Calu3 (cell line): ENCODE results near the gene SZRD1. TPM values are rescaled to one million over a fixed set of nuclear protein-coding genes. Genes with fewer than 3 reads are reported as not detected.
A peak's percentile ranks its signal among the peaks of the same experiment; 100 is the strongest.

ENCODE experiments used
- BruUV-seq: library from RNA; stranded (reverse); fragments of 400-500 nt; replicated peaks from 2 replicates; lab custom pipeline; 2021; lab: Mats Ljungman, UMichigan
- CTCF ChIA-PET: fragments of 300-600 bp; sonication (Branson Sonifier 250); formaldehyde crosslinking; loops from one replicate; lab custom pipeline; 2022; ENCODE audit warnings: antibody characterized with exemption; lab: Charles Lee
- DNase-seq: peaks from one replicate; pipeline ENCODE4 v3.0.0; 2022
- H3K27ac Mint-ChIP-seq: one replicate; pipeline ENCODE4 v1.8.0; 2022; ENCODE audit warnings: mixed read lengths; ENCODE audit not compliant: unreplicated experiment
- H3K27me3 Mint-ChIP-seq: one replicate; pipeline ENCODE4 v1.8.0; 2022; ENCODE audit warnings: mixed read lengths; ENCODE audit not compliant: unreplicated experiment
- H3K36me3 Mint-ChIP-seq: one replicate; pipeline ENCODE4 v1.8.0; 2022; ENCODE audit warnings: mild to moderate bottlenecking, moderate library complexity, mixed read lengths; ENCODE audit not compliant: insufficient read depth, unreplicated experiment
- H3K4me1 Mint-ChIP-seq: one replicate; pipeline ENCODE4 v1.8.0; 2022; ENCODE audit warnings: mild to moderate bottlenecking, low read depth, mixed read lengths; ENCODE audit not compliant: unreplicated experiment
- H3K4me3 Mint-ChIP-seq: one replicate; pipeline ENCODE4 v1.8.0; 2022; ENCODE audit warnings: mild to moderate bottlenecking, low read depth, moderate library complexity, mixed read lengths; ENCODE audit not compliant: unreplicated experiment
- H3K9me3 Mint-ChIP-seq: one replicate; pipeline ENCODE4 v1.8.0; 2022; ENCODE audit warnings: low read depth, mixed read lengths; ENCODE audit not compliant: unreplicated experiment
- intact Hi-C: fragments of 100-400 bp; cut with micrococcal nuclease; formaldehyde crosslinking; loops from one replicate; pipeline ENCODE4 v1.10.0; 2022; ENCODE audit not compliant: unreplicated experiment
- total RNA-seq: library from RNA; stranded (reverse); gene quantifications from 2 replicates; pipeline ENCODE4 v1.2.3, GENCODE V29; 2022
- TF ChIP-seq, protein P1 (sequence below): fragments of 200-600 bp; IDR thresholded peaks from one replicate; pipeline ENCODE4 v1.8.0; 2022; ENCODE audit warnings: antibody characterized with exemption; ENCODE audit not compliant: unreplicated experiment

Gene SZRD1
- total RNA-seq, 1 experiment from 2014 or later, result 95.9 TPM

DNA sequence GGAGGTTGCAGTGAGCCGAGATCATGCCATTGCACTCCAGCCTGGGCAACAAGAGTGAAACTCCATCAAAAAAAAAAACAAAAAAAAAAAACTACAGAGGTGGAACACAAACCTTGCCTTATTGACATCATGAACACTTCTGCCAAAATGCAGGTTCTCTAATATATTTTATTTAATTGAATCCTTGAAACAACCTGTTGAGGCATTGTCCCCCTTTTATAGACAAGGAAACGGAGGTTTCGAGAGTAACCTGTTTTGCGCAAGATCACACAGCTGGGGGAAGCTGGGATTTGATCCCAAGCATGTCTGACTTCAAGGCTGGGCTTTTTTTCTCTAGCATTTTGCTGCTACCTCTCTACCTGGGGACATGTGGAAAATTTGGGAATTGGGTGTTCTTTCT is 2.8 kb downstream of the SZRD1 start:
- H3K4me1 Mint-ChIP-seq, result peaks cover 24% of the 10 kb centered on the region
- peaks cover 23% of the 10 kb centered on the region for H3K36me3 Mint-ChIP-seq
- DNase-seq, result no peak
- H3K27ac Mint-ChIP-seq, result no peak overlapping the region
- CTCF ChIA-PET, result no interaction called here
- H3K4me3 Mint-ChIP-seq, result no peak overlapping the region
- TF ChIP-seq, protein P1, sequence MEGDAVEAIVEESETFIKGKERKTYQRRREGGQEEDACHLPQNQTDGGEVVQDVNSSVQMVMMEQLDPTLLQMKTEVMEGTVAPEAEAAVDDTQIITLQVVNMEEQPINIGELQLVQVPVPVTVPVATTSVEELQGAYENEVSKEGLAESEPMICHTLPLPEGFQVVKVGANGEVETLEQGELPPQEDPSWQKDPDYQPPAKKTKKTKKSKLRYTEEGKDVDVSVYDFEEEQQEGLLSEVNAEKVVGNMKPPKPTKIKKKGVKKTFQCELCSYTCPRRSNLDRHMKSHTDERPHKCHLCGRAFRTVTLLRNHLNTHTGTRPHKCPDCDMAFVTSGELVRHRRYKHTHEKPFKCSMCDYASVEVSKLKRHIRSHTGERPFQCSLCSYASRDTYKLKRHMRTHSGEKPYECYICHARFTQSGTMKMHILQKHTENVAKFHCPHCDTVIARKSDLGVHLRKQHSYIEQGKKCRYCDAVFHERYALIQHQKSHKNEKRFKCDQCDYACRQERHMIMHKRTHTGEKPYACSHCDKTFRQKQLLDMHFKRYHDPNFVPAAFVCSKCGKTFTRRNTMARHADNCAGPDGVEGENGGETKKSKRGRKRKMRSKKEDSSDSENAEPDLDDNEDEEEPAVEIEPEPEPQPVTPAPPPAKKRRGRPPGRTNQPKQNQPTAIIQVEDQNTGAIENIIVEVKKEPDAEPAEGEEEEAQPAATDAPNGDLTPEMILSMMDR, result no peak
- no peaks in the 10 kb centered on the region for H3K9me3 Mint-ChIP-seq
- BruUV-seq, result no TSS peak
- intact Hi-C loops, result loop anchor here (5.0 kb wide), 1 partner anchor 293 kb away; no protein-coding TSS in a partner anchor
- no peaks in the 10 kb centered on the region for H3K27me3 Mint-ChIP-seq

DNA sequence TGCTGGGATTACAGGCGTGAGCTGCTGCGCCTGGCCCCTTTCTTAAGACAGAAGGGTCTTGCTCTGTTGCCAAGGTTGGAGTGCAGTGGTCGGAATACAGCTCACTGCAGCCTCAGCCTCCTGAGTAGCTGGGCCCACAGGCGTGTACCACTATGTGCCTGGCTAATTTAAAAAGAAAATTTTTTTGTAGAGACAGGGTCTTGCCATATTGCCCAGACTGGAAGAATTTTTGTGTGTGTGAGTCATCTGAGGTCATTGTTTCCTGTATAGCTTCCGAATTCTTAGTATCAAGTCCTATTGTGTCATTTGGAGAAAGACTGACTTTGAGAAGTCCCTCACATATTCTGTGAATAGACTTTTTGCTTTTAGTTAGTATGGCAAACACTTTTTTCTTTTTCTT is 4.7 kb downstream of the SZRD1 start:
- BruUV-seq, result no TSS peak
- H3K9me3 Mint-ChIP-seq, result no peaks in the 10 kb centered on the region

DNA sequence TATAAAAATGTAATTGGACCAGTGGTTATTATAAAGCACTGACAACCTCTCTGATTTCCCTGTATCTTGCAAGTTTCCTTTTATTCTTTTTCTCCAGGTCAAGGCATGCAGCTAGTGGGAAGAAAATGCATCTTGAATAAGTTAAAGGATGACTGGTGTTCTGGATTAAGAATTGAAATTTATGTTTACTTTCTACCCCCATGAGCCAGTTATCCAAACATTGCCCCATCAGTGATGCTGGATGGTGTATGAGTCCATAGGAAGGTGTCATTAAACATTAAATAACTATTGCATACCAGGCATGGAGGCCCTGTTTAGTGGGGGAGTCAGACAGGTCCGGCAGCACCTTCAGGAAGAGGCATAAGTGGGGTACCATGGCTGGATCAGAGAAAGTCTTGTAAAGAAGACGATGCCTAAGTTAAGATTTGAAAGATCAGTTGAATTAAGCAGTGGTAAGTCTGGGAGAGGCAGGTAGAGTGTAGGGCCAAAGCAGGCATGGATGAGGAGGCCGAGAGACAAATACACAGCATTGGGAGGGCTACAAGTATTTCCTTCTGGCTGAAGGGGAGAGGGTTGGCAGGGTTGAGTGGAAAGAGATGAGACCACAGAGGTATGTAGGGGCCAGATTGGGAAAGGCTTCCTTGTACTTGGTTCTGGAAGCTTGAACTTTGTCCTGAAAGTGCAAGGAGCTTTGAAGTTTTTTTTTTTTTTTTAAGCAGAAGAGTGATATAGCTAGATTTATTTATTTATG is 5.7 kb downstream of the SZRD1 start:
- DNase-seq, result no peak
- Mint-ChIP-seq H3K27ac (peak overlapping the region; percentile 1), H3K4me1 (peaks cover 35% of the 10 kb centered on the region), H3K9me3 (no peaks in the 10 kb centered on the region), H3K36me3 (peaks cover 13% of the 10 kb centered on the region), H3K4me3 (peak overlapping the region; percentile 6), H3K27me3 (no peaks in the 10 kb centered on the region)
- TF ChIP-seq, protein P1, result no peak
- CTCF ChIA-PET, result interaction anchor here (0.7 kb wide), 1 partner anchor 334 kb away, joined by 3 read pairs; no protein-coding TSS in a partner anchor
- no TSS peak for BruUV-seq
- intact Hi-C loops, result no loop called here

More for the DNA sequence above, 4.7 kb downstream of the SZRD1 start:
- peaks cover 23% of the 10 kb centered on the region for H3K36me3 Mint-ChIP-seq
- DNase-seq, result no peak
- peaks cover 35% of the 10 kb centered on the region for H3K4me1 Mint-ChIP-seq
- intact Hi-C loops, result no loop called here
- H3K27ac Mint-ChIP-seq, result no peak overlapping the region
- TF ChIP-seq, protein P1, result no peak
- CTCF ChIA-PET, result interaction anchor here (0.6 kb wide), 1 partner anchor 9 kb away, joined by 3 read pairs; no protein-coding TSS in a partner anchor
- no peaks in the 10 kb centered on the region for H3K27me3 Mint-ChIP-seq
- H3K4me3 Mint-ChIP-seq, result no peak overlapping the region

DNA sequence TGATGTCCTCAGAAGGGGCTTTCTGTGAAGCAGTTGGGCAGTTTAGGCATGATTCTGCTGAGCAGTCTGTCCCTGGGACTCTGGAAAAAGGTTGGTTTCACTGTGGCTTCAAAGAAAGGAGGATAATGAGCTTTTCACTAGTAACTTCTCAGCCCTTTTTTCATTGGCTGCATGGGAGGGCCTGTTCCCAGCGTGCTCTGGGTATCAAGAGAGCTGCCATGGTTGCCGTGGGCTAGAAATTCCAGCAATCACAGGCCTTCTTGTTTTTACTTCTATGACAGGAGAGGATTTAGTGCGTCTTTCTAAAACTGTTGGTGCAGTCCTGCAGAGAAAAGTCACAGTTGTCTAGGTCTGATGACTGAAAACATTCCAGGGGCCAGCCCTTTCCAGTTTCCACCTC is 7.2 kb downstream of the SZRD1 start:
- DNase-seq, result no peak
- Mint-ChIP-seq H3K9me3 (no peaks in the 10 kb centered on the region), H3K4me1 (peaks cover 29% of the 10 kb centered on the region), H3K27me3 (no peaks in the 10 kb centered on the region), H3K4me3 (no peak overlapping the region), H3K27ac (no peak overlapping the region), H3K36me3 (peaks cover 11% of the 10 kb centered on the region)
- TF ChIP-seq, protein P1, result no peak
- intact Hi-C loops, result no loop called here
- no TSS peak for BruUV-seq
- CTCF ChIA-PET, result no interaction called here
